ENCODE measurements around the gene FAM13A. TPM values are rescaled to one million over a fixed set of nuclear protein-coding genes. Genes with fewer than 3 reads are reported as not detected.

Gene FAM13A
- total RNA-seq, 2 experiments from 2014 or later: 10.5 TPM

DNA sequence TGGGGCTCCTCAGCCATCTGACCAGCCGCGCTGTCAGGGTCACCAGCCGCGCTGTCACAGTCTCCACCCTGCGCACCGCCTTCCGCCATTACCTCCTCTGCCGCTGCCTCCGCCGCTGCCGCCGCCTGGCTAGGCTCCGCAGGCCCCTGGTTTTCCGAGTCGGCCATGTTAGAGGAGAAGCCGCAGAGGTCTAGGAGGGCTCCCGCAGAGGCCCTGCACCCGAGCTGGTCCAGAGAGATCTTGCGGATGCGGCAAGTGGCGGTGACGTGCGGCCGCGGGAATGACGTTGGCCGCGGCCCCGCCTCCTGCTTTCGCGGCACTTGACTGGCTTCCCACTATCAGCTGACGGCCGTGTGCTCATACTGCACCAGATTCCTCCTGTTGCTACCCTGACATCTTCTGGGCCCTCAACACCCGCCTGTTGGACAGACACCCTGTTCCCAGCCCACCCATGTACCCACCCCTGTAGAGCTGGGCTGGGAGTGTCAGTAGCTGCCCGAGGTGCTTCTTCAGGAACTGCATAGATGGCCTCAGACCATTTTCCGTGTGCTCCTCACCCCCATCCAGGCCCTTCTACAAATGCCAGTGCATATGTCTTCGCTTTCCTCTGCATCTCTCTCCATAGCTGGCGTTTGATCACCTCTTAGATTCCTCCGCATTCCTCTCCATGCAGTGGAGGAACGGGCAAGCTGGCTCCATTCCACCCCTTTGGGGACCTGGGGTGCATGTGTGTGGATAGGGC is 359.2 kb downstream of the FAM13A start, which contains the start of gene NAP1L5:
Gene NAP1L5 (minus strand): TSS at position 242 of the 742 bp plus-strand sequence. CDS start 75 bp downstream, at position 167.
- ATAC-seq (ENCODE audit: low read depth): peak; percentile 89
- POLR2A ChIA-PET: interaction anchor here (1.5 kb wide), 1 partner anchor 98 kb away, joined by 4 read pairs; no protein-coding TSS in a partner anchor

GRCh38 chr4:88697141-88697540 is 359.8 kb downstream of the FAM13A start:
- peak overlapping the region; percentile 86 for H3K4me3 Mint-ChIP-seq
- H3K36me3 Mint-ChIP-seq: peaks cover 9% of the 10 kb centered on the region
- H3K9me3 Mint-ChIP-seq: peaks cover 1% of the 10 kb centered on the region
- POLR2A ChIA-PET: interaction anchor here (1.5 kb wide), 1 partner anchor 97 kb away, joined by 4 read pairs; no protein-coding TSS in a partner anchor
- peak overlapping the region; percentile 83 for H3K27ac Mint-ChIP-seq
- ATAC-seq (ENCODE audit: low read depth) (peak; percentile 25), DNase-seq (peak; percentile 32)
- peaks cover 8% of the 10 kb centered on the region for H3K4me1 Mint-ChIP-seq
- no peaks in the 10 kb centered on the region for H3K27me3 Mint-ChIP-seq

More for the DNA sequence above, 359.2 kb downstream of the FAM13A start, which contains the start of gene NAP1L5:
- H3K9me3 Mint-ChIP-seq: peaks cover 1% of the 10 kb centered on the region
- H3K27ac Mint-ChIP-seq: peak within 1 kb of the TSS; percentile 83
- H3K27me3 Mint-ChIP-seq: no peaks in the 10 kb centered on the region
- H3K4me3 Mint-ChIP-seq: peak within 1 kb of the TSS; percentile 86
- peak; percentile 75 for DNase-seq
- peaks cover 12% of the 10 kb centered on the region for H3K36me3 Mint-ChIP-seq
- H3K4me1 Mint-ChIP-seq: peaks cover 8% of the 10 kb centered on the region

- DNase-seq: no peak
- Mint-ChIP-seq H3K4me1 (peaks cover 8% of the 10 kb centered on the region), H3K36me3 (peaks cover 9% of the 10 kb centered on the region), H3K27me3 (no peaks in the 10 kb centered on the region), H3K4me3 (peak overlapping the region; percentile 86), H3K27ac (peak overlapping the region; percentile 83), H3K9me3 (peaks cover 1% of the 10 kb centered on the region)
- no peak for ATAC-seq (ENCODE audit: low read depth)
- POLR2A ChIA-PET: no interaction called here
These were observed 360.4 kb downstream of the FAM13A start for GRCh38 chr4:88696630-88697029.

DNA sequence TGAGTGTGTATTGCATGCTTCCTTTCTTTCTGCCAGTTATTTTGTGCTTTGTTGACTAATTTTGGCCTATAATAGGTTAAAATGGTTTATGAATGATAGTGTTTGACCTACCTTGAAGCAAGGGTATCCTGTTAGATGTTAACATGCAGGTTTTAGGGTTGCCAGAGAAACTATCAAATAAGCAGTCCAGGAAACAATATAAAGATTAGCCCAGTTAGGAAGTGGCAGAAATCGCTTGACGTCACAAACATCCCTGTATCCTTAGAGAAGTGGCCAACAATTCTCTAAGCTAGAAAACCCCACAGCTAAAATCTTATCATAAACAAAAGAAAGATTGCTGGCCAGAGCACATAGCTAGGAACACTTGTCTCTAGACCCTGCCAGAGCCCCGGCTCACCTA is 363.2 kb downstream of the FAM13A start:
- H3K9me3 Mint-ChIP-seq: no peaks in the 10 kb centered on the region
- no peak overlapping the region for H3K4me3 Mint-ChIP-seq
- POLR2A ChIA-PET: no interaction called here
- DNase-seq: no peak
- H3K27ac Mint-ChIP-seq: no peak overlapping the region
- H3K36me3 Mint-ChIP-seq: peaks cover 9% of the 10 kb centered on the region
- no peak for ATAC-seq (ENCODE audit: low read depth)
- peaks cover 8% of the 10 kb centered on the region for H3K4me1 Mint-ChIP-seq
- no peaks in the 10 kb centered on the region for H3K27me3 Mint-ChIP-seq

DNA sequence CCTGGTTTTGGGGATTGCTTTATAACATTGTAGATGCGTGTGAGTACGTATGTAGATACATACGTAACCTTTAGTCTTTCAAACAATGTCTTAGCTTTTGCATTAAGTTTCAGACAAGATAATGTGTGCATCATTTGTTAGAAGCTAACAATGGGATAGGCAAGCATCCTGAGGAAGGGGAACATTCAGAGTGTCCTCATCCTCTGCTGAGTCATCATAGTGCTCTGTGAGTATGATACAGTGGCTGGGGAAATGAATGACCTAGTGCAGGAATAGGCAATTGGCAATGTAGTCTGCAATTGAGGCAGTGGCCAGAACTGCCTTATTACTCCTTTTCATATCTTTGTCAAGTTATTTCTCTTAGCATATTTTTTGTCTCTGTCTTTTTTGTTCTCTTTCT is 366.6 kb downstream of the FAM13A start:
- Mint-ChIP-seq H3K27me3 (no peaks in the 10 kb centered on the region), H3K9me3 (no peaks in the 10 kb centered on the region), H3K4me3 (no peak overlapping the region), H3K36me3 (peaks cover 10% of the 10 kb centered on the region), H3K4me1 (peaks cover 1% of the 10 kb centered on the region), H3K27ac (no peak overlapping the region)
- POLR2A ChIA-PET: no interaction called here
- DNase-seq (no peak), ATAC-seq (ENCODE audit: low read depth) (no peak)

DNA sequence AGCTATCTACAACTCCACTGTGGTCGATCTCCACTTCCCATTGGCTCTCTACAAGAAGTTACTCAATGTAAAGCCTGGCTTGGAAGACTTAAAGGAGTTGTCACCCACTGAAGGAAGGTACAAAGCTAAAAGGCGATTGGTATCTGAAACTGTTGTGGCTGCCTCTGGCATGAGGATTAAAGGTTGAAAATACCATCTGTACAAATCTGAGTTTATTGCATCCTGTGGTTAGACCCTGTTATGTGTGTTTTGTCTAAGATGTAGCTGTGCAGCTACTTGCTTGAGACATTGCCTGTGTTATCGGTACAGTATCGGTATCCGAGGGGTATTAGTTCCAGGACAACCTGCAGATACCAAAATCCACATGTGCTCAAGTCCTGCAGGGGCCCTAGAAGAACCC is 375.8 kb downstream of the FAM13A start:
- Mint-ChIP-seq H3K27ac (no peak overlapping the region), H3K4me1 (peaks cover 5% of the 10 kb centered on the region), H3K36me3 (peaks cover 61% of the 10 kb centered on the region), H3K9me3 (peaks cover 1% of the 10 kb centered on the region), H3K4me3 (no peak overlapping the region), H3K27me3 (no peaks in the 10 kb centered on the region)
- POLR2A ChIA-PET: no interaction called here
- no peak for DNase-seq
- no peak for ATAC-seq (ENCODE audit: low read depth)

Other genes with a start within 250 kb of the FAM13A start
- 1 to 10 TPM; 5.3 to 5.9 TPM for gene TIGD2, start 54.3 kb upstream of the FAM13A start, total RNA-seq

All from activated naive CD8-positive, alpha-beta T cell treated with anti-CD3 and anti-CD28 coated beads, Interleukin-2, amount 10 ng/mL, durations not matched to agents 7 days and 5 days (primary cell).